Panc1 (cell line): ENCODE measurements around the gene GPR15. TPM values are rescaled to one million over a fixed set of nuclear protein-coding genes. Genes with fewer than 3 reads are reported as not detected.

ENCODE experiments used
- ATAC-seq: fragments of 200-7000 bp; cut with Tn5 transposase; 2 replicates; pipeline ENCODE4 v1.9.1; 2020; ENCODE audit warnings: mild to moderate bottlenecking, moderate library complexity
- BruUV-seq: library from RNA; stranded (reverse); fragments of 400-500 nt; replicated peaks from 2 replicates; lab custom pipeline; 2021; lab: Mats Ljungman, UMichigan
- CTCF ChIA-PET: fragments of 300-600 bp; sonication (Branson Sonifier 250); formaldehyde crosslinking; loops from one replicate; lab custom pipeline; 2022; ENCODE audit warnings: antibody characterized with exemption; lab: Charles Lee
- POLR2A ChIA-PET: fragments of 300-600 bp; sonication (Branson Sonifier 250); formaldehyde crosslinking; loops from one replicate; lab custom pipeline; 2022; ENCODE audit warnings: antibody characterized with exemption; lab: Charles Lee
- DNase-seq: peaks from one replicate; pipeline ENCODE4 v3.0.0-alpha.2; 2010; ENCODE audit warnings: low read depth, low spot score
- H3K27ac ChIP-seq: 2 replicates; pipeline ENCODE4 v1.5.1; 2011; ENCODE audit warnings: mild to moderate bottlenecking, low read length, inconsistent platforms
- H3K27me3 ChIP-seq: fragments of 200-500 bp; sonication (Bioruptor generic); 2 replicates; pipeline ENCODE4 v1.6.0; 2014; ENCODE audit warnings: low read length, inconsistent platforms; ENCODE audit not compliant: control insufficient read depth, insufficient read depth
- H3K36me3 ChIP-seq: fragments of 200-500 bp; sonication (Bioruptor generic); 2 replicates; pipeline ENCODE4 v1.5.1; 2014; ENCODE audit warnings: inconsistent platforms, mild to moderate bottlenecking, low read length, moderate library complexity; ENCODE audit not compliant: control insufficient read depth, insufficient read depth
- H3K4me1 ChIP-seq: 2 replicates; pipeline ENCODE4 v1.5.1; 2011; ENCODE audit warnings: inconsistent platforms, mild to moderate bottlenecking, low read length, moderate library complexity; ENCODE audit not compliant: control insufficient read depth, insufficient read depth
- H3K4me3 ChIP-seq, 2 experiments: 2 replicates each; pipeline ENCODE4 v1.5.1; 2011 to 2012; ENCODE audit warnings: low read depth in 2 of 2, low read length in 2 of 2, mild to moderate bottlenecking in 2 of 2, inconsistent platforms in 1 of 2, moderate library complexity in 1 of 2
- H3K9me3 ChIP-seq: fragments of 200-500 bp; sonication (Bioruptor generic); 2 replicates; pipeline ENCODE4 v1.5.1; 2014; ENCODE audit warnings: low read depth, mild to moderate bottlenecking, inconsistent platforms, low read length, moderate library complexity; ENCODE audit not compliant: control insufficient read depth, insufficient read depth
- CTCF ChIP-seq: fragments of 450-650 bp; IDR thresholded peaks from 2 replicates; pipeline ENCODE4 v1.5.1; 2017; ENCODE audit warnings: mild to moderate bottlenecking
- POLR2AphosphoS5 ChIP-seq: IDR thresholded peaks from 2 replicates; pipeline ENCODE4 v1.6.1; 2012; ENCODE audit warnings: mild to moderate bottlenecking, low read depth, low read length, moderate library complexity
- REST ChIP-seq, 2 experiments: IDR thresholded peaks; 2 replicates each; pipeline ENCODE4 v1.6.1; 2011 to 2012; ENCODE audit warnings: low read depth in 2 of 2, control low read depth in 1 of 2, low read length in 1 of 2, mild to moderate bottlenecking in 1 of 2, moderate library complexity in 1 of 2; ENCODE audit not compliant: insufficient read depth in 1 of 2
- SIN3A ChIP-seq: IDR thresholded peaks from 2 replicates; pipeline ENCODE4 v1.6.1; 2012; ENCODE audit warnings: low read depth, mild to moderate bottlenecking, low read length, moderate library complexity, borderline replicate concordance; ENCODE audit not compliant: insufficient read depth
- TCF7L2 ChIP-seq: IDR thresholded peaks from 2 replicates; pipeline ENCODE4 v1.6.1; 2011; ENCODE audit warnings: mild to moderate bottlenecking, low read depth, low read length, inconsistent platforms
- in situ Hi-C: cut with HindIII; loops from 2 replicates; pipeline ENCODE4 v1.10.0; 2016; ENCODE audit warnings: low sequenced_read_pairs, low pct_unique_long_range_greater_than_20kb
- intact Hi-C: fragments of 100-400 bp; cut with micrococcal nuclease; formaldehyde crosslinking; loops from one replicate; pipeline ENCODE4 v1.10.0; 2022; ENCODE audit not compliant: unreplicated experiment
- total RNA-seq: library from RNA; stranded (reverse); gene quantifications from one replicate; pipeline ENCODE4 v1.2.1, GENCODE V29; 2021; ENCODE audit not compliant: unreplicated experiment

GPR15 gene
- total RNA-seq, 1 experiment from 2014 or later: not detected

GRCh38 chr3:98528474-98529346 is 3.1 kb upstream of the GPR15 start:
- H3K4me1 ChIP-seq: no peaks in the 10 kb centered on the region
- H3K4me3 ChIP-seq: no peak overlapping the region
- peaks cover 17% of the 10 kb centered on the region for H3K27me3 ChIP-seq
- BruUV-seq: no TSS peak
- POLR2A ChIA-PET: no interaction called here
- intact Hi-C loops (no loop called here), in situ Hi-C loops (no loop called here)
- H3K27ac ChIP-seq: no peak overlapping the region
- DNase-seq (no peak), ATAC-seq (no peak)
- TF ChIP-seq SIN3A: no peak
- no peak for TF ChIP-seq TCF7L2
- TF ChIP-seq REST (IDR thresholded peaks at IDR 0.05; ENCODE audit: insufficient read depth in 1 of 2, low read depth in 2 of 2, low read length in 1 of 2): no peak
- TF ChIP-seq POLR2AphosphoS5: no peak
- TF ChIP-seq CTCF: no peak
- CTCF ChIA-PET: no interaction called here
- H3K9me3 ChIP-seq: no peaks in the 10 kb centered on the region
- no peaks in the 10 kb centered on the region for H3K36me3 ChIP-seq

GRCh38 chr3:98529856-98530459 is 1.8 kb upstream of the GPR15 start:
- H3K9me3 ChIP-seq: no peaks in the 10 kb centered on the region
- POLR2A ChIA-PET: no interaction called here
- no TSS peak for BruUV-seq
- peaks cover 17% of the 10 kb centered on the region for H3K27me3 ChIP-seq
- in situ Hi-C loops: no loop called here
- CTCF ChIA-PET: no interaction called here
- no peak for TF ChIP-seq CTCF
- no peak for TF ChIP-seq SIN3A
- no peak for TF ChIP-seq REST (IDR thresholded peaks at IDR 0.05; ENCODE audit: insufficient read depth in 1 of 2, low read depth in 2 of 2, low read length in 1 of 2)
- TF ChIP-seq TCF7L2: no peak
- no peak for TF ChIP-seq POLR2AphosphoS5
- no peak for ATAC-seq
- no peaks in the 10 kb centered on the region for H3K4me1 ChIP-seq
- no peak overlapping the region for H3K4me3 ChIP-seq
- no peaks in the 10 kb centered on the region for H3K36me3 ChIP-seq
- H3K27ac ChIP-seq: no peak overlapping the region
- no peak for DNase-seq
- intact Hi-C loops: no loop called here
